RCC 7860 (cell line): ENCODE results near the gene ZNF557.

Experiments
- DNase-seq: peaks from one replicate; pipeline ENCODE4 v3.0.0-alpha.2; 2015; ENCODE audit warnings: low spot score
- FAIRE-seq: peaks from 2 replicates; lab custom pipeline; 2012; peaks lifted over from hg19 to GRCh38; lab: Jason Lieb, UNC

Gene ZNF557

DNA sequence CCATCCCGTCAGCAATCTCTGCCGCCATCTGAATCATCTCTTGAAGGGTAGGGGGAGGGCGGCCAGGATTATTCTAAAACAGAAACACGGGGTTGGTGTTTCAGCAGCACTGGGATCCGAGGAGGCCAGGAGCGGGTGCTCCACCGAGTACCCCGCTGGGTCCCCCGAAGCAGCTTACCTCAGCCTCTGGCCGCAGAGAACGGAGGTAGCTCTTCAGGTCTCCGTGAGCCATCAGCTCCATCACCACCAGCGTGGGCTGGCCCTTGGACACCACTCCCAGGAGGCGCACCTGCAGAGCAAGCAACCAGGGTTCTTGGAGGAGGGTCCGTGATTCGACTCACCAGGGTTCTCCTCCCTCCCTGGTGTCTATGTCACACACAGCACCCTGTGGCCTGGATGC lies 53.2 kb downstream of the ZNF557 start:
- FAIRE-seq (no peak), DNase-seq (no peak)

GRCh38 chr19:7124782-7125181 lies 55.3 kb downstream of the ZNF557 start:
- DNase-seq = no peak
- FAIRE-seq = no peak

GRCh38 chr19:7125221-7125620 lies 55.7 kb downstream of the ZNF557 start:
- FAIRE-seq = no peak
- no peak for DNase-seq

DNA sequence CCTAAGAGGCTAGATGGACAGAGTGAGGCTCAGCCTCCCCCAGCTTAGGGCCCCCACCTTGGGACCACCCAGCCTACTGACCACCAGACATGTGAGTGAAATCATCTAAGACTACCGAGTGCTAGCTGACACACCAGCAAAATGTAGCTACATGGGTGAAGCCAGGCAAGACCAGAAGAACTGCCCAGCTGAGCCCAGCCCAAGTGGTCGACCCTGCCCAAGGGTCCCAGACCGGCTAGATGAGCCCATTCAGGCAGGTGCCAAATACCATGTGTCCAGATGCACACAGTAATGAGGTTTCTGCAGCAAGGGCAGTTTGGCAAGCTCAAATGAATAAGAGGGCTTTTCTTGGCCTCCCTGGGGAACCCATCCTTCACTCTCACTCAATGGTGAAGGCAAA lies 56.6 kb downstream of the ZNF557 start:
- DNase-seq (no peak), FAIRE-seq (no peak)

- FAIRE-seq (no peak), DNase-seq (no peak)
These were observed 60.5 kb downstream of the ZNF557 start for GRCh38 chr19:7130043-7130442.

DNA sequence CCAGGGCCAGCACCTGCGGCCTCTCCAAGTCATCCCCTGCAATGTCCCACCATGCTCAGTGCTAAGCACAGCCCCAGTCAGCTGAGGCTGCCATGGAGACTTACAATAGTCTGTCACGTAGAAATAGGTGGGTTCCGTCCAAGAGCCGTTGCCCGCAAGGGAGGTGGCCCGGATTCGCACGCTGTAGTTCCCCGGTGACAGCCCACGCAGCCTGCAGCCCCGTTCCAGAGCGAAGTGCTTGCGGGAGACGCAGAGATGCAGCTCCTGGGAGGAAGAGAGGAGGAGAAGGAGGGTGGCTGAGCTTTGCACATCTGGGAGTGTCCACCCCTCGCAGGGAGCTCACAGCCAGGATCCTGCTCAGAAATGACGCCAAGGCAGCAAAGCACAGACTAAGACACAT lies 62.6 kb downstream of the ZNF557 start:
- FAIRE-seq (no peak), DNase-seq (no peak)

DNA sequence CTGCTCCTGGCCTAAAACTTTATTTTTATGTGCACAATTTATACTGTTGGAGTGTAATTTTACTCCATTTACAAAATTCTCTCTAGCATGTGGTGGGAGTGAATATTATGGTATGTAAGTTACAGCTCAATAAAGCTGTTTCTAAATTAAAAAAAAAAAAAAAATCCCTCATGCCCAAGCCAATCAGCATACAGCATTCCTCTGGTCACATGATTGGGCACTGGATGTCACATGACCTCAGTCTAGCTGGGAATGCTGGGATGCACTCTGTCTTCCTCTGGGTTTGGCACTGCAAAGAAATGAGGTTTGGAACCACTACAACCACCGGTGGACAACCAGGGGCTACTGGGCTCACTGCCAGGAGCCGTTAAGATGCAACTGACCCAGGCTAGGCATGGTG lies 67.6 kb downstream of the ZNF557 start:
- DNase-seq (no peak), FAIRE-seq (no peak)
